Left lung (tissue), 10 donors: Measurements from ENCODE around the gene RGS7. TPM values are rescaled to one million over a fixed set of nuclear protein-coding genes. Genes with fewer than 3 reads are reported as not detected.

Experiments
- ATAC-seq: fragments of 200-7000 bp; cut with Tn5 transposase; one replicate; pipeline ENCODE4 v1.9.1; 2020; ENCODE audit warnings: moderate library complexity
- DNase-seq, 4 donors: peaks; one replicate each; pipeline ENCODE4 v3.0.0-alpha.2; 2013 to 2020
- H3K27ac ChIP-seq, 2 donors: fragments of 200-600 bp; sonication (generic) in 1 of 2; one replicate each; pipeline versions ENCODE4 v1.5.0 to v1.8.0; 2020 to 2021
- H3K27me3 ChIP-seq, 2 donors: fragments of 200-600 bp; sonication (generic) in 1 of 2; one replicate each; pipeline versions ENCODE4 v1.5.0 to v1.8.0; 2020 to 2021
- H3K36me3 ChIP-seq, 2 donors: fragments of 200-600 bp; sonication (generic) in 1 of 2; one replicate each; pipeline versions ENCODE4 v1.5.0 to v1.8.0; 2020 to 2021
- H3K4me1 ChIP-seq, 2 donors: fragments of 200-600 bp; one replicate each; pipeline ENCODE4 v1.8.0; 2021
- H3K4me3 ChIP-seq, 2 donors: fragments of 200-600 bp; sonication (generic) in 1 of 2; one replicate each; pipeline versions ENCODE4 v1.5.0 to v1.8.0; 2020 to 2021; ENCODE audit warnings: mild to moderate bottlenecking in 1 of 2
- H3K9me3 ChIP-seq, 2 donors: fragments of 200-600 bp; sonication (generic) in 1 of 2; one replicate each; pipeline versions ENCODE4 v1.5.0 to v1.8.0; 2020 to 2021
- CTCF ChIP-seq, 2 donors: fragments of 200-600 bp; sonication (generic) in 1 of 2; IDR thresholded peaks; one replicate each; pipeline versions ENCODE4 v1.5.0 to v1.8.0; 2021; ENCODE audit warnings: antibody characterized with exemption in 2 of 2
- intact Hi-C, 2 donors: fragments of 100-400 bp; cut with DNase I; formaldehyde crosslinking; loops; one replicate each; pipeline versions ENCODE4 v1.11.2 to v1.14.2; 2022
- polyA plus RNA-seq, 6 donors: library from polyadenylated mRNA; unstranded; fragments of 120-200 nt; gene quantifications; one replicate each; pipeline ENCODE4 v1.2.1, GENCODE V29; 2013; ENCODE audit not compliant: insufficient read length in 6 of 6
- total RNA-seq, 2 donors: library from RNA; stranded (reverse); fragmentation: NEBNext Ultra II Directional; extraction: Animal tissue kit (Norgen Biotek cat#: 25700); gene quantifications; one replicate each; pipeline ENCODE4 v1.2.1, GENCODE V29; 2021
- donor health status: DM: no; HTN: yes; CAD: no.
- donor health status: DM: no; HTN: no; CAD: no.

The RGS7 gene
- total and polyA plus RNA-seq, 8 donors = 0.11 to 0.43 (median 0.30) TPM; not detected in 2

GRCh38 chr1:241130881-241131280, 226.1 kb downstream of the RGS7 start:
- intact Hi-C loops = no loop called here
- Histone ChIP-seq H3K4me3 (no peak overlapping the region), H3K4me1 (no peaks in the 10 kb centered on the region), H3K9me3 (peaks cover 0 to 5% of the 10 kb centered on the region in 2 donors), H3K36me3 (no peaks in the 10 kb centered on the region), H3K27me3 (no peaks in the 10 kb centered on the region), H3K27ac (no peak overlapping the region)
- TF ChIP-seq CTCF (IDR thresholded peaks at IDR 0.05) = no peak
- DNase-seq (no peak), ATAC-seq (no peak)

GRCh38 chr1:241129207-241129960, 227.6 kb downstream of the RGS7 start:
- Histone ChIP-seq H3K27me3 (no peaks in the 10 kb centered on the region), H3K4me3 (no peak overlapping the region), H3K4me1 (no peaks in the 10 kb centered on the region), H3K9me3 (no peaks in the 10 kb centered on the region), H3K36me3 (no peaks in the 10 kb centered on the region), H3K27ac (no peak overlapping the region)
- ATAC-seq = no peak
- no peak for DNase-seq
- TF ChIP-seq CTCF (IDR thresholded peaks at IDR 0.05) = no peak
- intact Hi-C loops = no loop called here

GRCh38 chr1:241125286-241125685, 231.7 kb downstream of the RGS7 start:
- ATAC-seq (no peak), DNase-seq (no peak)
- no peaks in the 10 kb centered on the region for H3K27me3 ChIP-seq
- H3K27ac ChIP-seq = no peak overlapping the region
- H3K4me1 ChIP-seq = no peaks in the 10 kb centered on the region
- no peaks in the 10 kb centered on the region for H3K36me3 ChIP-seq
- intact Hi-C loops = no loop called here
- no peaks in the 10 kb centered on the region for H3K9me3 ChIP-seq
- H3K4me3 ChIP-seq = no peak overlapping the region
- no peak for TF ChIP-seq CTCF (IDR thresholded peaks at IDR 0.05)

DNA sequence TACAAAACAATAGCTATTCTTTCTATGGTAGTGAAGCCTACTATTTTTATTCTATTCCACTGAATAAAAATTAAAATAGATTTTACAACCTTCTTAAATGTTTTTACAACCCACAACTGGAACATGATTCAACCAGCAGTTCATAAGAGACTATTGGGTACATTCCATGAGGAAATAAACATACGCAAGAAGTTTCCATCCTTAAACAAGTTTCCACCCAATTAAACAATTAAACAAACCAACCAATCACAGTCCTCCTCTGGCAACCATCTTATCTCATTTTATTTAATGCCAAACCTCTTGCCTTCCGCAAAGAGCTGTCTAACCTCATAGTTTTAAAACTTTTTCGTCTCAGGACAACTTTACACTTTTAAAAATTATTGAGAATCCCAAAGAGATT, 239.0 kb downstream of the RGS7 start:
- no peaks in the 10 kb centered on the region for H3K4me1 ChIP-seq
- H3K27ac ChIP-seq = no peak overlapping the region
- no peak overlapping the region for H3K4me3 ChIP-seq
- intact Hi-C loops = no loop called here
- ATAC-seq (no peak), DNase-seq (no peak)
- H3K9me3 ChIP-seq = no peaks in the 10 kb centered on the region
- no peaks in the 10 kb centered on the region for H3K36me3 ChIP-seq
- no peaks in the 10 kb centered on the region for H3K27me3 ChIP-seq
- no peak for TF ChIP-seq CTCF (IDR thresholded peaks at IDR 0.05)

GRCh38 chr1:241115784-241116183, 241.2 kb downstream of the RGS7 start:
- ATAC-seq (no peak), DNase-seq (no peak)
- H3K4me1 ChIP-seq = no peaks in the 10 kb centered on the region
- H3K36me3 ChIP-seq = no peaks in the 10 kb centered on the region
- no peak for TF ChIP-seq CTCF (IDR thresholded peaks at IDR 0.05)
- intact Hi-C loops = no loop called here
- no peaks in the 10 kb centered on the region for H3K27me3 ChIP-seq
- H3K4me3 ChIP-seq = no peak overlapping the region
- no peak overlapping the region for H3K27ac ChIP-seq
- H3K9me3 ChIP-seq = no peaks in the 10 kb centered on the region
